ENCODE measurements around the gene TNFRSF8.

TNFRSF8 gene

DNA sequence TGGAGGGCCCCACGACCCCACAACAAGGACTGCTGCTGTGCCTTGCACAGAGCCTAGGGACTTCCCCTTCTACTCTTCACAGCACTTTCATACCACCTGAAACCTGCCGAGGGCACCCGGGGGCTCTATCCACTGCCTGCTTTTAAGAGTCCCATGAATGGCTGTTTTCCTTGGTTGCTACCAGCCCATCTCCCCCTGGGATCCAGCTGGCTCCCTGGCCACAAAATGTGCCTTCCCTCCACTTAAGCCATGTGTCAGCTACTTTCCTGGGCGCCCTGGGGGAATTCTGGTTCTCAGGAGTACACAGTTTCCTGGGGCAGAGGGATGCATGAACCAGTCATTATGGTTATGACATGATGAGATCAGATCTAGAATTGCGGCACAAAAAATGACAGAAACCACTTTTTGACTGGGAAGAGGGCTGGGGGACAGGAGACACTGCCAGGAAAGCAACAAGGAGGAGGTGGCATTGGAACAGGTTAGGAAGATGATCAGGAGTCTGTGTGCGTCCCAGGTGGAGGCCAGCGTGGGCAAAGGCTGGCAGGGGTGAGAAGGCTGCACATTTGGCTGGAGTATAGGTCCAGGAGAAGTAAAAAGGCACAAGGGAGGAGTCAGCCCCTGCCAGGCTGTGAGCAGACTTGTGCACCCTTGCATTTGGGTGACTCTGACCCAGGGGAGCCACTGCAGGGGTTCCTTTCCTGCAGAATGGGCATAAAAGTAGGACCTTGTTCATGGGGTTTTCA, 3.2 kb upstream of the TNFRSF8 start:
- H3K27ac ChIP-seq (ENCODE audit: insufficient read depth, low read depth, low read length, poor library complexity, severe bottlenecking), result no peak overlapping the region
- no peaks in the 10 kb centered on the region for H3K36me3 ChIP-seq (ENCODE audit: control insufficient read depth, insufficient read depth, low read length)
- no peaks in the 10 kb centered on the region for H3K9me3 ChIP-seq (ENCODE audit: control insufficient read depth, low read length)
- 71 to 72% methylated on average over 7 of the region's 7 CpGs for WGBS, 2 experiments
- H3K4me3 ChIP-seq (ENCODE audit: insufficient read depth, low read depth, low read length), result no peak overlapping the region
- peaks cover 37% of the 10 kb centered on the region for H3K27me3 ChIP-seq (ENCODE audit: control insufficient read depth, insufficient read depth, low read length, poor library complexity, severe bottlenecking)
- H3K4me1 ChIP-seq (ENCODE audit: control insufficient read depth, insufficient read depth, low read length), result peaks cover 8% of the 10 kb centered on the region

DNA sequence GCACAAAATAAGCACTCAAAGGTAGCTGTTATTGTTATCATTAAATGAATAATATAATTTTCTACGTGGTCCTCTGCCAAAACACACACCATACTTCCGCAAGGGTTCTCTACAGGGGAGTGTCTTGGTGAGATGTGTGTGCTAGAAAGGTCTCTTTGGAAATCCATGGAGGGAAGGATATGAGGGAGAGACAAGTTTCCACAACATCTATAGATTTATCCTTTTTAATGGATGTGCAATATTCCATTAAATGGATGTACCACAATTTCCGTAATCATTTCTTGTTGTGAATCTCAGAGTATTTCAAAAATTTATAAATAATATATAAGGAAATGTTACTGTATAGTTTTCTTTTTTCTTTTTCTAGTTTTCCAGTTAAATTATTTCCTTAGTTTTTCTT, 2.6 kb upstream of the TNFRSF8 start:
- Histone ChIP-seq H3K27ac (ENCODE audit: insufficient read depth, low read depth, low read length, poor library complexity, severe bottlenecking) (no peak overlapping the region), H3K9me3 (ENCODE audit: control insufficient read depth, low read length) (no peaks in the 10 kb centered on the region), H3K27me3 (ENCODE audit: control insufficient read depth, insufficient read depth, low read length, poor library complexity, severe bottlenecking) (peaks cover 39% of the 10 kb centered on the region), H3K36me3 (ENCODE audit: control insufficient read depth, insufficient read depth, low read length) (no peaks in the 10 kb centered on the region), H3K4me3 (ENCODE audit: insufficient read depth, low read depth, low read length) (no peak overlapping the region), H3K4me1 (ENCODE audit: control insufficient read depth, insufficient read depth, low read length) (peaks cover 8% of the 10 kb centered on the region)
- WGBS, 2 experiments, result 93% methylated on average over 2 of the region's 3 CpGs; no CpG with 5 or more reads in 1 of the 2 experiments

DNA sequence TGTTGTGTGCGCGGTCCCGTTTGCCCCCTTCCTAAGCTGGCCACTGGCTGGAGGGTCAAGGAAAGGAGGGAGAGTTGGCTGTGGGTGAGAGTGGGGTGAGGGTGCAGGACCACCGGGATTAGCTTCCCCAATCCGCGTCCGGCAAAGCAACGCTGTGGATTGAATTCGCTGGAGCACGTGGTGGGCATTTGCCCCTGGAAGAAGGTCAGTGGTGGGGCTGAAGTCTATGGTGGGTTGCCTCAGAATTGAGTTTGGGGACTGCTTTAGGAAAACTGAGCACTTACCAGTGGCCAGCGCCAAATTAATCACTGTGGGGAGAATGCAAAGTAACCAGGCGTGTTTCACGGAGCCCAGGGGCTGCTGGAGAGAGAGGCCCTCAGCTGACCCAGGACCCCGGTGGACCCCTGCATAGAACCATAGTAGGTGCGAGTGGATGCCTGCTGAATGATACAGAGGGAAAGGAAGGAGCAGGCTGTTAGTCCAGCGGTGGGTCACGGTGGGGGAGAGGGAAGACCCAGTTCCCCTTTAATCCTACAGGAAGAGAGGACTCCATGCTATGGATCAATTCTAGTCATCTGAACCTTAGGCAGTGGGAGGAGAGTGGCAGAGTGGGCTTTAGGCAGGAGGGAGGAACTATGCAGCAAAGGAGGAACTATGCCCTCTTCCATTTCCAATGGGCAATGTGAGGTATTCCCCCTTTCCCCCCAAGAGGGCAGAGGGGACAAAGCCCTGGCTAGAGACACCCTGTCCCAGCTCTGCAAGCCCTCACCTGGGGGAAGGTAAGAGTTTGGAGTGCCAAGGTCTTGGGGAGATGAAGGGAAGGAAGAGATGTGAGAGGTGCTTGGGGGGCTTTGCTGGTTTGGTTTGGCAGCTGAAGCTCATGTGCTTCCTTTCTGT, 1.2 kb downstream of the TNFRSF8 start:
- Histone ChIP-seq H3K36me3 (ENCODE audit: control insufficient read depth, insufficient read depth, low read length) (no peaks in the 10 kb centered on the region), H3K27me3 (ENCODE audit: control insufficient read depth, insufficient read depth, low read length, poor library complexity, severe bottlenecking) (peaks cover 39% of the 10 kb centered on the region), H3K4me1 (ENCODE audit: control insufficient read depth, insufficient read depth, low read length) (peaks cover 17% of the 10 kb centered on the region), H3K9me3 (ENCODE audit: control insufficient read depth, low read length) (no peaks in the 10 kb centered on the region), H3K4me3 (ENCODE audit: insufficient read depth, low read depth, low read length) (no peak overlapping the region), H3K27ac (ENCODE audit: insufficient read depth, low read depth, low read length, poor library complexity, severe bottlenecking) (no peak overlapping the region)
- WGBS, 2 experiments, result 14 to 15% methylated on average over 17 of the region's 17 CpGs

DNA sequence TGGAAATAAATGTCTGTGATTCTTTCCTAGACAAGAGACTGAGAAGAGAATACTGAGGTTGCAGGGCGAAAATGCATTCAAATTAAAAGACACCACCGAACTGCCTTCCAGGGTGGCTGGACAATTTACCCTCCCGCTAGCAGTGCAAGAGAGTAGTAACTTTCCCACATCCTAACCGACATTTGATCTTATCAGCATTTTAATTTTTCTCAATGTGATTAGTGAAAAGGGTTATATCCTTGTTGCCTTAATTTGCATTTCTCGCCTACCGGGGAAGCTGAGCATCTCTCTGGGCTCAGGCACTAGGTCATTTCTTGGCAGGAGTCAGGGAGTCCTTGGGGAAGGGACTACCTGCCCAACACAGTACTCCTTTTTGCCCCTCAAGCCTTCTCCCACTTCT, 2.8 kb downstream of the TNFRSF8 start:
- Histone ChIP-seq H3K4me1 (ENCODE audit: control insufficient read depth, insufficient read depth, low read length) (peaks cover 17% of the 10 kb centered on the region), H3K4me3 (ENCODE audit: insufficient read depth, low read depth, low read length) (no peak overlapping the region), H3K9me3 (ENCODE audit: control insufficient read depth, low read length) (no peaks in the 10 kb centered on the region), H3K27me3 (ENCODE audit: control insufficient read depth, insufficient read depth, low read length, poor library complexity, severe bottlenecking) (peaks cover 39% of the 10 kb centered on the region), H3K36me3 (ENCODE audit: control insufficient read depth, insufficient read depth, low read length) (no peaks in the 10 kb centered on the region), H3K27ac (ENCODE audit: insufficient read depth, low read depth, low read length, poor library complexity, severe bottlenecking) (no peak overlapping the region)
- WGBS, 2 experiments, result 77% methylated on average over 5 to 6 of the region's 6 CpGs

DNA sequence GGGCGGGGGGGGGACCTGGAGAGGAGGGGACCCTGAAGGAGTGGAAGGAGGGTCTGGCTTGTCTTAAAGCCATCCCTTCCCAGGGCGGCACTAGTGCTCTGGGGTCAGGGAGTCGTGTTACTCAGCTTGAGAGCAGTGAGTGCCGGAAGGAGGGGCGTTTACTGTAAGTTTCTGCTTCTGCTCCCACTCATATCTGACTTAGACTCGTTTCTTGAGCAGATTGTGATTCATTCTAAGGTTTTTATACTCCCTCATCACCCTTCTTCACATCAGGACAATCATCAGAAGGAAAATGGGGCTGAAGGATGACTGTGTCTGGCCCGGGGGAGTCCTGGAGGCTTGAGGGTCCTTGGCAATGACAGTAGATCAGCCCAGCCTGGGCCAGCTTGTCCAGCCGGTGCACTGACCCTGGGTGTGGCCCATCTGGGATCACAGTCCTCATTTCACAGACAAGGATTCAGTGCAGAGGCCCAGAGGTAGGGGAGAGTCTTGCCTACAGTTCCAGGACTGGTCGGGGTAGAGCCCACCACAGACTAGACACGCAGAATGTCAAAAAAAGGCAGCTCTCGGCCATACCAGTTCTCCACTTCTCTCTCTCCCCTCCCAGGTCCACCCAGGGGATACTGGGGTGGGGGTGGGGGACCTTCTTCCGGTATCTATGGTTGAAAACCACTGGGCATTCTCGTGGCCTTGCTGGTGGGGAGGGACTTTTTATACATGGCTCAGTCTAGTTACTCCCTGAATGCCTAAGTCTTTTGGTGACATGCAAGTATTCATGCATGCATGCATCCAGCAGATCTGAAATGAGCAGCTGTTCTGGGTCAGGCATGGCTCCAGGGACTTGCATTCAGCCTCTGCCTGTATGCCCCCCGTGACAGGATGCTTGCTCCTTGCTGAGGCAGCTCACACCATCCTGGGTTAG, 5.1 kb downstream of the TNFRSF8 start:
- Histone ChIP-seq H3K36me3 (ENCODE audit: control insufficient read depth, insufficient read depth, low read length) (no peaks in the 10 kb centered on the region), H3K9me3 (ENCODE audit: control insufficient read depth, low read length) (no peaks in the 10 kb centered on the region), H3K27ac (ENCODE audit: insufficient read depth, low read depth, low read length, poor library complexity, severe bottlenecking) (no peak overlapping the region), H3K4me3 (ENCODE audit: insufficient read depth, low read depth, low read length) (no peak overlapping the region), H3K27me3 (ENCODE audit: control insufficient read depth, insufficient read depth, low read length, poor library complexity, severe bottlenecking) (peaks cover 20% of the 10 kb centered on the region), H3K4me1 (ENCODE audit: control insufficient read depth, insufficient read depth, low read length) (peaks cover 17% of the 10 kb centered on the region)
- WGBS, 2 experiments, result 36 to 40% methylated on average over 14 of the region's 14 CpGs

DNA sequence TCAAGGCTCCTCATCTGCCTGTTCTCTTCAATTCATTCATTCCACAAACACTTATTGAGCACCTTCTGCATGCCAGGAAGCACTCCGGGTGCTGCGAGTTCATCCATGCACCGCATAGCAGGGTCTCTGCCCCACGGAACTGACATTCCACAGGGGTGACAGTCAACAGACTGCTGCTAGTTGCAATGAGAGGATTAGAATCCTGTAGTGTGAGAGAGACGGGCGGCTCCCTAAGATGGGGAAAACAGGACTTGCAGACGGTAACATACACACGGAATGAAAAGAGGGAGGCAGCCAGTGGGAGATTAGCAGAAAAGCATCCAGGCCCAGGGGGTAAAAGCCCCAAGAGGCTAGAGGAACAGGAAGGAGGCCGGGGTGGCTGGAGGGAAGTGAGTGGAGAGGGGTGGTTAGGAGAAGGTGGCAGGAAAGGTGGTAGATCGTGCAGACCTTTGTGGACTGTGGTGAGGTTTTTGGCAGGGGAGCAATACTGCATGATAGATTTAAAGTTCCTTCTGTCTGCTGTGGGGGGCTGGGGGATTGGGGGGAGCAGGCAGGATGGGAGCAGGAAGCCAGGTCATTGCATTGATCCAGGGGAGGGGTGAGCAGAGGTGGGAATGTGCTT, 6.6 kb downstream of the TNFRSF8 start:
- H3K4me3 ChIP-seq (ENCODE audit: insufficient read depth, low read depth, low read length), result no peak overlapping the region
- no peak overlapping the region for H3K27ac ChIP-seq (ENCODE audit: insufficient read depth, low read depth, low read length, poor library complexity, severe bottlenecking)
- no peaks in the 10 kb centered on the region for H3K36me3 ChIP-seq (ENCODE audit: control insufficient read depth, insufficient read depth, low read length)
- peaks cover 4% of the 10 kb centered on the region for H3K27me3 ChIP-seq (ENCODE audit: control insufficient read depth, insufficient read depth, low read length, poor library complexity, severe bottlenecking)
- 56 to 58% methylated on average over 10 of the region's 10 CpGs for WGBS, 2 experiments
- no peaks in the 10 kb centered on the region for H3K9me3 ChIP-seq (ENCODE audit: control insufficient read depth, low read length)
- H3K4me1 ChIP-seq (ENCODE audit: control insufficient read depth, insufficient read depth, low read length), result peaks cover 9% of the 10 kb centered on the region

DNA sequence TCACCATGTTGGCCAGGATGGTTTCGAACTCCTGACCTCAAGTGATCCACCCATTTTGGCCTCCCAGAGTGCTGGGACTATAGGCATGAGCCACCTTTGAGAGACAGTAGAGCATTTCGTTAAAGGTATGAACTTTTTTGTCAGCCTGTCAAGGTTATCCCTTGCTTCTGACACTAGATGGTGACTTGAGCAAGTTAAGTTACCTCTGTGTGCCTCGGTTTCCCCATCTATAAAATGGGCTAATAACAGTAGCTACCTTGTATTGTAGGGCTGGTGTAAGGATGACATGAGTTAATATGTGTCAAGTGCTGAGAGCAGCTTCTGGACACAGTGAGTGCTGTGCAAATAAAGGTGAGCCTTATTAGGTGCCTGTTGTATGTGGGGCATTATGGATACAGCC, 8.8 kb downstream of the TNFRSF8 start:
- H3K9me3 ChIP-seq (ENCODE audit: control insufficient read depth, low read length), result no peaks in the 10 kb centered on the region
- WGBS, 2 experiments, result 82 to 92% methylated on average over 3 of the region's 3 CpGs
- H3K4me3 ChIP-seq (ENCODE audit: insufficient read depth, low read depth, low read length), result no peak overlapping the region
- peaks cover 9% of the 10 kb centered on the region for H3K4me1 ChIP-seq (ENCODE audit: control insufficient read depth, insufficient read depth, low read length)
- H3K27me3 ChIP-seq (ENCODE audit: control insufficient read depth, insufficient read depth, low read length, poor library complexity, severe bottlenecking), result no peaks in the 10 kb centered on the region
- H3K36me3 ChIP-seq (ENCODE audit: control insufficient read depth, insufficient read depth, low read length), result no peaks in the 10 kb centered on the region
- no peak overlapping the region for H3K27ac ChIP-seq (ENCODE audit: insufficient read depth, low read depth, low read length, poor library complexity, severe bottlenecking)

DNA sequence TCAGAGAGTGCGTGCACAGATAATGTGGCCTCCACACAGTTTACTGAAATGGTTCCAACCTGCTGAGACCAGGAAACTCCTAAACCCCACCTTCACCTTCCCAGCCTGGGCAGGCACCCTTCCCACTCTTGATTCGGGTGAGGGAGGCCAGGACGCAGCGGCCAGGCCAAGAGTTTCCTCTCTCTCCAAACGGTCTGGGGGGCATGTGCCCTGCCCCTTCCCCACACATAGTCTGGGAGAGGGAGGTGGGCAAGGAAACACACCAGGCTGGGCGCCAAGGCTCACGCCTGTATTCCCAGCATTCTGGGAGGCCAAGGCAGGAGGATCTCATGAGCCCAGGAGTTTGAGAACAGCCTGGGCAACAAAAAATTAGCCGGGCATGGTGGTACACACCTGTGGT, 9.6 kb downstream of the TNFRSF8 start:
- WGBS, 2 experiments, result 91 to 93% methylated on average over 8 of the region's 8 CpGs
- H3K4me3 ChIP-seq (ENCODE audit: insufficient read depth, low read depth, low read length), result no peak overlapping the region
- H3K27me3 ChIP-seq (ENCODE audit: control insufficient read depth, insufficient read depth, low read length, poor library complexity, severe bottlenecking), result no peaks in the 10 kb centered on the region
- H3K27ac ChIP-seq (ENCODE audit: insufficient read depth, low read depth, low read length, poor library complexity, severe bottlenecking), result no peak overlapping the region
- H3K9me3 ChIP-seq (ENCODE audit: control insufficient read depth, low read length), result no peaks in the 10 kb centered on the region
- peaks cover 9% of the 10 kb centered on the region for H3K4me1 ChIP-seq (ENCODE audit: control insufficient read depth, insufficient read depth, low read length)
- no peaks in the 10 kb centered on the region for H3K36me3 ChIP-seq (ENCODE audit: control insufficient read depth, insufficient read depth, low read length)

DNA sequence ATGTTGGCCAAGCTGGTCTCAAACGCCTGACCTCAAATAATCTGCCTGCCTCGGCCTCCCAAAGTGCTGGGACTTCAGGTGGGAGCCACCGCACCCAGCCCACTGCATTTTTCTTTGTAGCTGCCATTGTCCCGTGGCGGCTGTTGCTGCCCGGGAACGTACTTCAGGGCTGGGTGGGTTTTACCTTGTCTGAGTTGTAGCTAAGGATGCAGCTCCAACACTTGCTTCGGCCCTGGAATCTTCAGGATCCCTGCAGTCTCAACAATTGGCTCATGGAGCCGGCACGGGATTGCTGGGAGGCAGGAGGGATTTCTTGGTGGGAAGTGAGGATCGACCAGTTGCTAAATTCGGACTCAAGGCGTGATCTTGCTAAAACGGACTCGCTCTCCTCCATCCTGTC, 10.7 kb downstream of the TNFRSF8 start:
- Histone ChIP-seq H3K27me3 (ENCODE audit: control insufficient read depth, insufficient read depth, low read length, poor library complexity, severe bottlenecking) (no peaks in the 10 kb centered on the region), H3K9me3 (ENCODE audit: control insufficient read depth, low read length) (no peaks in the 10 kb centered on the region), H3K4me3 (ENCODE audit: insufficient read depth, low read depth, low read length) (no peak overlapping the region), H3K36me3 (ENCODE audit: control insufficient read depth, insufficient read depth, low read length) (no peaks in the 10 kb centered on the region), H3K27ac (ENCODE audit: insufficient read depth, low read depth, low read length, poor library complexity, severe bottlenecking) (no peak overlapping the region), H3K4me1 (ENCODE audit: control insufficient read depth, insufficient read depth, low read length) (no peaks in the 10 kb centered on the region)
- 89 to 92% methylated on average over 15 of the region's 15 CpGs for WGBS, 2 experiments
